NCI-H1694 (cell line): ENCODE measurements around the gene SASH3.

ENCODE experiments used
- DNase-seq: peaks from one replicate; lab custom pipeline; 2025; lab: John Stamatoyannopoulos, UW

The SASH3 gene

DNA sequence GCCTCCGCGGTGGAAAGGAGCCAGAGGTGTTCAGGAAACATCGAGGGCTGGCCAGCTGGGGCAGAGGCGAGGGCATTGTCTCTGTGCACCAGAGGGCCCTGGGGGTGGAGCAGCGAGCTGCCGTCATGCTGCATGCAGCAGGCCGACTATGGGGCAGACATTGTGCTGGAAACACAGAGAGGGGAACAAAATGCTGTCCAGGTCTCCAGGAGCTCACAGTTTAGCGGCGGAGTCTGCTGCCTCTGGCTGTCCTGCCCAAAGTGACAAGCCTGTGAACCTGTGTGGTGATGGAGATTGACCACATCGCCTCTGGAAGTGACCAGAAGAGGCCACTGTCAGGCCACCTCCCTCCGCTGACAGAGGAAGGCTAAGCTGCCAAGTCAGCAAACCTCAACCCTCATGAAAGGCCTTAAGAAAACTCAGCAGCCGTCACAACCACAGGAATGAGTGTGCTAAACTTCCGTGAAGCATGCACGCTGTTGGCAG is 20.1 kb upstream of the SASH3 start:
- DNase-seq, result no peak

DNA sequence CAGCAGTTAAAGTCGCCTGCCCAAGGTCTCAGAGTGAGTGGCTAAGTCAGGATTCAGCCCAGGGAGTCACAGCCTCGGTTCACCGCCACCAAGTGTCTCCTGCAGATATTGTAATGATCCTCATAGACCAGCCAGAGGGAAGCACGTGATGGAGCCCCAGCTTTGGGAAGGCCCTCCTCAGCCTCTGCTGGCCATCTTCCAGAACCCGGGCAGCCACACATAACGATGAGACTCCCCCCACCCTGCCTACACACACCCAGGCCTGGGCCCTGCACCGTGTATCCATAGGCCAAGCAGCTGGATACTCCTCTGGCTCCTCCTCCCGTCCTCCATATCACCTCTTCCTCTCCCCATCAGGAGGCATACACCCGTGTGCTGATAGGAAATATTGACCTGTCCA is 19.6 kb upstream of the SASH3 start:
- DNase-seq, result no peak

DNA sequence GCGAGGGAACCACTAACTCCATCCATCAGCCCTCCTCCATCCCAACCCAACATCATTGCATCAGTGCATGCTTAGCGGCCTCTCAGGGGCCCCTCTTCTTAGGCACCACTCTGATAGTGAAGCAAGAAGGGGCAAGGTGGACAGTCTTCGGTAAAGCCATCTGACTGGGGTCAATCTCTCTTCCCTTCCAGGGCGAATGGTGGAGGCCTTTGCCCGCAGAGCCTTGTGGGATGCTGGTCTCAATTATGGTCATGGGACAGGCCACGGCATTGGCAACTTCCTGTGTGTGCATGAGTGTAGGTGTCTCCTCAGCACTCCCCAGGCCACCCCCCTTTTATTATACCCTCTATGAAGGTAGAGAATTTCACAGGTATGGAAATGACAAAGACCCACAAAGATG is 18.8 kb upstream of the SASH3 start:
- no peak for DNase-seq

DNA sequence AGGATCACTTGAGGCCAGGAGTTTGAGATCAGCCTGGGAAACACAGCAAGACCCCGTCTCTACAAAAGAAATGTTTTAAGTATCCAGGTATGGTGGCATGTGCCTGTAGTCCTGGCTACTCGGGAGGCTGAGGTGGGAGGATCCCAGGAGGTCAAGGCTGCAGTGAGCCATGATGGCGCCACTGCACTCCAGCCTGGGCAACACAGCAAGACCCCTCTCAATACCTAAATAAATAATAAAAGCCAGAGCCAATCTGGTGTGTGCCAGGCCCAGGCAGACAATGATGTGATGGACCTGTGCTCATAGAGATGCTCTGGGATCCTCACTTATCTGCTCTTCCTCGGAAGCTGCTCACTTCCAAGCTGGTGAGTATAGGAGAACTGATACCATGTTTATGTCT is 18.2 kb upstream of the SASH3 start:
- DNase-seq, result no peak

DNA sequence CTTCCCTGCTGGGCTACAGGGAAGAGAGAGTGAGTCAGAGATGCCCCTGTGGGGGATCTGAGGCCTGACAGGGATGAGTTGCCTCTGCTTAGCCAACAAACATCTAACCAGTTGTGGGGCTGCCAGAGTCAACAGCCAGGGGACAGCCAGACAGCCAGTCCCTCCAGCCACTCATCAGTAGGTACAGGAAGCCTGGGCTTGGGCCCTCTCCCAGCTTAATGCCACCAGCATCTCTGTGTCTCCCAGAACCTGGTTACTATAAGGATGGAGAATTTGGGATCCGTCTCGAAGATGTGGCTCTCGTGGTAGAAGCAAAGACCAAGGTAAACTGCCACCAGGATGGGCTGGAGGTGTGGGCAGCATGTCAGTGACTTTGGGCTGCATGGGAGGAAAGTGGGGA is 17.3 kb upstream of the SASH3 start:
- no peak for DNase-seq

DNA sequence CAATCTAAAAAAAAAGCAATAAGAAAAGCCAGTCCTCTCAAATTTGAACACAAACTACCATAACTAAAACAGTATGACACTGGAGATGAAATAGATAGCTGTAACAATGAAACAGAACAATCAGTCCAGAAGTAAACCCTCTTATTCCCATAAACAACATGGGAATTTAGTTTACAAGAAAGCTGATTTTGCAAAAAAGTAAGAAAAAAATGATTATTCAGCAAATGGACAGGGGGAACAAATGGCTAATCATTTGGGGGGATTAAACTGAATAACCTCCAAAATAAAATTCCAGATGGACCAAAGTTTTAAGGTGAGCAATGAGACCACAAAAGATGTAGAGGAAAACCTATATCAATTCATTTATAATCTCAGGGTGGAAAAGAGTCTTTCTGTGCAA is 16.1 kb upstream of the SASH3 start:
- no peak for DNase-seq

DNA sequence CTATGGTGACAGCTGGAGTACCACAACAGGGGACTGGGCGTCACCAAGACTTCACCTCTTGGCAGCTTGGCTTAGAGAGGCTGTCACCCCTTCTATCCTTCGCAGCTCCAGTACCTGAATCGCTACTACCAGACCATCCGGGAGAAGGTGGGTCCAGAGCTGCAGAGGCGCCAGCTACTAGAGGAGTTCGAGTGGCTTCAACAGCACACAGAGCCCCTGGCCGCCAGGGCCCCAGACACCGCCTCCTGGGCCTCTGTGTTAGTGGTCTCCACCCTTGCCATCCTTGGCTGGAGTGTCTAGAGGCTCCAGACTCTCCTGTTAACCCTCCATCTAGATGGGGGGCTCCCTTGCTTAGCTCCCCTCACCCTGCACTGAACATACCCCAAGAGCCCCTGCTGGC is 11.6 kb upstream of the SASH3 start:
- no peak for DNase-seq

DNA sequence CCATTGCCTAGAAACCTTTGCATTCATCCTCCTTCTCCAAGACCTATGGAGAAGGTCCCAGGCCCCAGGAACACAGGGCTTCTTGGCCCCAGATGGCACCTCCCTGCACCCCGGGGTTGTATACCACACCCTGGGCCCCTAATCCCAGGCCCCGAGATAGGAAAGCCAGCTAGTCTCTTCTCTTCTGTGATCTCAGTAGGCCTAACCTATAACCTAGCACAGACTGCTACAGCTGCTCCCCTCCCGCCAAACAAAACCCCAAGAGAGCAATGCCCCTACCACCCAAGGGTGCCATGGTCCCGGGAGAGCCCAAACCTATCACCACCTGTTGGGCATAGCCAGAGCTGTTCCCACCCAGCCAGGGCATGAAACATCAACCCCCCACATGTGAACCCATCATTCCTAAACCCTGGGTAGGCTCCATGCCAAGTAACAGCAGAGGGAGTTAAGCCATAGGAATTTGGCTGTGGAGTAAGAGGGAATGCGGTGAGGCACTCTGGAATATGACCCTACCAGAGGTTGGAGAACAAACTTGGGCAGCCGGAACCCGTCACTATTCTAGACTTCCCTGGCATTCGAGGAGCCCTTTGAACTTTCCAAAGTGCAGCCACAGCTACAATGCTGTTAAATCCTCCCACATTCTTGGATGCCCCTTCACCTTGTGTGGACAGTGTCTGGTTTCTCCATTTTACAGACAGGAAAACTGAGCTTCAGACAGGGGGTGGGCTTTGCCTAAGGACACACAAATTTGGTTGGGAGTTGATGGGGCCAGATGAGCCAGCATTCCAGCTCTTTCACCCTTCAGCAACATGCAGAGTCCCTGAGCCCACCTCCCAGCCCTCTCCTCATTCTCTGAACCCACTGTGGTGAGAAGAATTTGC is 10.9 kb upstream of the SASH3 start:
- DNase-seq, result no peak

DNA sequence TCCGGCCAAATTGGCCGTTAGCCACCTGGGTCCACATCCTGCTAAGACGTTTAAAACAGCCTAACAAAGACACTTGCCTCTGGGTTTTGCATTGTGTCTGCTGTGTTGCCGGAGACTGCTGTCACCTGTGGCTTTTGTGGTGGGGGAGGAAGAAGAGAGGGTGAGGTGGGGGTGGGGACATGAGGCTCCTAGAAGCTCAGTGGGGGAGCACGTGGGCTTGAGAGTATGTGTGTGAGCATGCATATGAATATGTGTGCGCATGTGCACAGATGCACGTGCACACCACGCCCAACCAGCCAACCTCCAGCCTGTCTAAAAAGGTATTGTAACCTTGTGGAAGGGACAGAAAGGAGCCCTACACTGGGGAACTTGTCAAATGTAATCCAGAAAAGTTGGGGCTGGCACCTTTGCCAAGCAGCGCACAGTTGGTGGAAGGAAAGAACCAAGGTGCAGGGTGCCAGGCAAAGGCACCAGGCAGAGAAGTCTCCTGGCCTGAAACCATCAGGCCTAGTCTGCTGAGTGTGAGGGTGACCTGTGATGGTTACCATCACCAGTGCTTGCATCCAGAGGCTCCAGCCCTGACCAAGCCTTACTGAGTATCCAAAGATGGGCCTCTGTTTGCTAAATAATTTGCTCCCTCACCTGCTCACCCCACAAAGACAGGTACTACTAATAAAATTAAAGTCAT is 10.1 kb upstream of the SASH3 start:
- DNase-seq, result no peak

DNA sequence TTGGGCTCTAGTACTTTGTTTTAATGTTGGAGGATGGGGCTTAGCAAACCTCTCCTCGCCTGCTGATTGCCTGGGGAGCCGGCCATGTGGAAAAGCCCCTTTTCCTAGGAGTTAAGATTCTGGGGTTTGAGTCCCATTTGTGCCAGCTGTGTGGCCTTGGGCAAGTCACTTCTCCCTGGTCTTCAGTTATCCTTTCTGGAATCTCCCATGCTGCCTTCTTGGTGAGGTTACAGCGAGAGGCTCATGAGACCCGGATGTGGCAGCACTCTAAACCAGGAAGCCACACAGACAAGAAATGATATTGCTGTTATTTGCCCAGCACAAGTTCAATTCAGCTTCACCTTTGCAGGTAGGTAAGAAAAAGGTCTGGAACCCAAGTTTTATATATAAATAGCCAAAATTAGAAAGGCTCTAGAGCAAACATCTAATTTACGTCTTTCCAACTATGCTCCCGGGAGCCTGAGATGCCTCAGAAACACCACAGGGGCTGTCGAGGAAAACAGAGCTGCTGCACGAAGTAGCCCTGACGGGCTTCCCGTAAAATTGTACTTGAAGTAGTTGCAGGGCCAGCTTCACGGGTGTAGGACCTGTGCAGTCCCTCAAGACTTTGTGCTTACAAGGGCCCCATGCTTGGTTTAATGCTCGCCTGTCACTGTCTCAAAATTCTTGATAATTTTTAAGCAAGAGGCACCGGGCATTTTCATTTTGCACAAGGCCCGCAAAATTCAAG is 8.3 kb upstream of the SASH3 start:
- no peak for DNase-seq

DNA sequence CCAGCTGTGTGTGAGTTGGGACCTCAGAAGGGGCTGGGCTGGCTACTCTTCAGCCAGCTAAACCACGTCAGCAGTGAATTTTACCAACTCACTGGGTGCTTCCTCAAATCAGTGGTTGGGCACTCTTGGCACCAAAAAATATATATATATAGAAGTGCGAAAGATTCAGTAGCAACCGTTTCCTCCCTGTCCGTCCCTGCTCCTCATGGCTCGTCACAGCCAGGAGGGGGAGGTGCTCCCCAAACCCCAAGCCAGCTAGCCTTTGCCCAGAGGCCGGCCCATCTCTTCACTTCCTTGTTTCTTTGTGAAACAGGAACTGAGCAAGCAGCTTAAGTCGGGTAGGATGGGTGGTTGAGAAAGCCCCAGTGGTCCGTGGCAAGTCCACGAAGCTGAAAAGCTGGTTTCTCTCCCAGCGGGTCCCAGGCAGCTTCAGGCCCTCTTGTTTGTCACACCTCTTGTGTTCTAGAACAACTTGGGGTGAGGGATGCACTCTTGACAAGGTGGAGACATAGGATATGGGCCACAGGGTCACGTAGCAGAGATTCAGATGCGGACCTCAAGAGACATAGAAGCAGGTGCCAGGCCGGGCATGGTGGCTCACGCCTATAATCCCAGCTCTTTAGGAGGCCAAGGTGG is 6.8 kb upstream of the SASH3 start:
- no peak for DNase-seq

DNA sequence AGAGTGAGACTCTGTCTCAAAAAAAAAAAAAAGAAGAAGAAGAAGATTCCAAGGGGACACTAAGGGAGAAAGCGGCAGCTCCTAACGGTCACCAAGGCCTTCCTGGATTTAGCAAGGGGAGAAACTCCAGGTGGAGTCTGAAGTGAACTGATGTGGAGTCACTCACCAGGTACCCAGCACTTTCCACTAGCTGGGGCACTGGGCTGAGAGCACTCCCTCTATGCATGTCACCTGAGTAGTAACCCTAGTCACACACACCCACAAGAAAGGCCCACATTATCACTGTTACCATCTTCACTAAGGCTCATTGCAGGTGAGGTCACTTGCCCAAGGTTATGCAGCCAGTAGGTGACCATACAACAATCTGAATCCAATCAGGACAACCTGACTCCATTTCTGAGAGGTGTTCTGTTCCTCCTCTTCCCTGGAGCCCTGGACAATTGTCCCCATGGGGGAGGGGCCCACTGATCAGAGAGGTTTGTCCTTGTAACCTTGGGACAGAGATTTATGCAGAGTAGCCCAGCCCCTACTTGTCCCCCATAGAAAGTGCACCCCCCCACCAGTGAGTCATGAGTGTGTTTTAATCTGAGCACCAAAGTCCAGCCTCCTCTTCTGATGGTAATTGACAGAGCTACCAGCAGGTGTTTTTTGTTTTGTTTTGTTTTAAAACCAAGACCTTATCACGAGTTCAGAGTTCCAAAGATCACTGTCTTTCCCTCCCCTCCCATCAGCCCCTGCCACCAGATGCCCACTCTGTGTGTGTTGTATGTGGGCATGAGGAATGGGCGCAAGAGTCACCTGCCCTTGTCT is 5.9 kb upstream of the SASH3 start:
- no peak for DNase-seq

DNA sequence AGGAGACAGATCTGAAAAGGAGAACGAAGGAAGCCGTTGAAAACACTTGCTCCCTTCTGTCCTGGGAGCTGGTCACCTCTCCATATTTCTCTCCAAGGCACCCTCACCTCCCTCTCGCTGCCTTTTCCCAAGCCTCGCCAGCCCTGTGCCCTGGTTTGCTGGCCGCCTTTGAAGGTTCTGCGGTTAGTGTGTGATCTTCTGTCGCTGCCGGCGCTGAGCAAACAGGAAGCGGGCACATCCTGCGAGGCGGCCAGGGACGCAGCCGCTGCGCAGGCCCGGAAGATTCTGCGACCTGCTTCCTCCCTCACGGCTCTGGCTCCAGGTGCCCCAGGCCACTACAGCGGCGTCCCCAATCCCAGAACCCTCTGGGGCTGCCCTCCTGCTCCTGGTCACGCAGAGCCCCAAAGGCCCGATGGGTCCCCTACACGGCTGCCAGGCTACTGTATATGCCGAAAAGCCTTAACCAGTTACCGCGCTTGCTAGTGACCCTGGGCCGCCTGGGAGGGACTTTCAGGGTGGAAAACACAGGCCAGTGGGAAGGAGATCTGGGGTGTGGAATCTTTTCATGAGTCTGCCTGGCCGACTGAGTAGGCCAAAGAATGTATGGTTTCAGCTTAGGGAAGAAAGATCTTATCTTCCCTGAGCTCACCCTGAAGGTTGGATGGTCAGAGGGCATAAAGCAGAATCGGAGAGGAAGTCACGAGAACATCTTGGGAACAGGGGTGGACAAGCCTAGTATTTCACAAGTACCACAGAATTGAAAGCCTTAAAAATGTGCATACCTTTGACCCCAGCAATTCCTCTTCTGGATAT is 2.3 kb upstream of the SASH3 start:
- DNase-seq, result no peak

DNA sequence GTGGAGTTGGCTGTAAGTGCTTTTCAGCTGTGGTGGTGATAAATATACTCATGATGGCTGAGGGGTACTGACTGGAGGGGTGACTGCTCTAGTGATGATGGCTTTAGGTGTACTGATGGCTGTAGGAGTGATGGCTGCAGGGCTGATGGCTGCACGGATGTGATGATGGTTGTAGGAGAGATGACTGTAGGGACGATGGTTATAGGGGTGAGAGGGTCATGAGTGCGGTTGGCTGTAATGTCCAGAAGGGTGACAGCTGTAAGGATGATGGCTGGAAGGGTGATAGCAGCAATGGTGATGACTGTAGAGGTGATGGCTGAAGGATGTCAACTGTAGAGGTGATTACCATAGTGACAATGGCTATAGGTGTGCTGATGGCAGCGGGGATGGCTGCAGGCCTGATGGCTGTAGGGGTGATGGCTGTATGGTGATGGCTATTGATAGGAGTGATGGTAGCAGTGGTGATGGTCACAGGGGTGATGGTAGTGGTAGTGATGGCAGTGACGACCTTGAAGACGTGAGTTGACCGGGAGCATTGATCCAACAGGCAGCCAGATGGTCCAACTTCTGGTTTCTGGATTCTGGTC is 570 bp upstream of the SASH3 start:
- no peak for DNase-seq

DNA sequence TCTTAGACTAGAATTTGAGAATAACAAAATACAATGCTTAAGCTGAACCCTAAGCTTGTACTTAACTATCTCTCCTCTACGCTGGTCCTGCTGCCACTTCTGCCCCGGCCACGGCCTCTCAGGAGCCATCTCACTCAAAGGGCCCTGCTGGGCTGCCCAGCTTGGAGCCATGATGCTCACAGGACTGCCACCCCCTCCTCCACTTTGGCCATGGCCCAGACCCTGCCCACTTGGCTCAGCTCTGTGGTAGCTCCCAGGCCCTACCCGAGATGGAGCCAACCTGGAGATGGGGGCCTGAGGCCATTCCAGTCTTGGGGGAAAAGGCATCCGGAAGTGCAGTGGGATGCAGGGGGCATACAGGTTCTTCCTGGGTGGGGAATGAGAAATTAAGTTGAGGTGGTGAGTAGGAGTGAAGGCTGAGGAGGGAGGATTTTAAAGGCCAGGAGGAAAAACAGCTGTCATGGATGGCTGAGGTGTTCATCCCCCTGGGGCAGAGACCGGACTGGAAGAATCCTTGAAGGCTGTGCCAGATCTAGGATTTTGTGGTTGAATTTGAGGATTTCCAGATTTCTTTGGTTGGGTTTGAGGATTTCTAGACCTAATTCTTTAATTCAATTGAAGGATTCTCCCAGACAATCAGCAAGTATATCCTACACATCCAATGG is 824 bp downstream of the SASH3 start:
- DNase-seq, result no peak

DNA sequence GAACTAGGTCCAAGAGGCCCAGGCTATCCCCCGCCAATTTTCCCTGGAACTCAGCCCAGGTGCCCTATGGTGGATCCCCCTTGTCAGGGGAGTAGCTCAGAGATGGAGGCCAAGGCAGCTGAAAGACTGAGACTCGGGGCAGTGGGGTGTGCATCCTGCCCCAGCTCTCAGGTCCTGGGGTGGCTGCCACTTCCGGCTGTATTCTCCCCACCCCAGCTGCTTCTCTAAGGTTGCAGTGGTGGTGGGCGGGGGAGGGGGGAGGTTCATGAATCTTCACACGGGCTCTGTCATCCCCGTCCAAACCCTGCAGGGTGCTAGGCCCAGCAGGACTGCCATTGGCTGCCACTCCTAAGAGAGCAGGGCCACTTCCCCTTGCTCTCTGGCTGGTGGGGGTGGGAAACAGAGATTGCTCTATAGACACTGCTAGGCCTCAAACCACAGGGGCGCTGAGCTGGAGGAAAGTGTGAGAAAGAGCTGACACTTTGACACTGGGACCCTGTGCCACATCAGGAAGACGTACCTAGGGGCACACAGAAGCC is 1.5 kb downstream of the SASH3 start:
- no peak for DNase-seq

DNA sequence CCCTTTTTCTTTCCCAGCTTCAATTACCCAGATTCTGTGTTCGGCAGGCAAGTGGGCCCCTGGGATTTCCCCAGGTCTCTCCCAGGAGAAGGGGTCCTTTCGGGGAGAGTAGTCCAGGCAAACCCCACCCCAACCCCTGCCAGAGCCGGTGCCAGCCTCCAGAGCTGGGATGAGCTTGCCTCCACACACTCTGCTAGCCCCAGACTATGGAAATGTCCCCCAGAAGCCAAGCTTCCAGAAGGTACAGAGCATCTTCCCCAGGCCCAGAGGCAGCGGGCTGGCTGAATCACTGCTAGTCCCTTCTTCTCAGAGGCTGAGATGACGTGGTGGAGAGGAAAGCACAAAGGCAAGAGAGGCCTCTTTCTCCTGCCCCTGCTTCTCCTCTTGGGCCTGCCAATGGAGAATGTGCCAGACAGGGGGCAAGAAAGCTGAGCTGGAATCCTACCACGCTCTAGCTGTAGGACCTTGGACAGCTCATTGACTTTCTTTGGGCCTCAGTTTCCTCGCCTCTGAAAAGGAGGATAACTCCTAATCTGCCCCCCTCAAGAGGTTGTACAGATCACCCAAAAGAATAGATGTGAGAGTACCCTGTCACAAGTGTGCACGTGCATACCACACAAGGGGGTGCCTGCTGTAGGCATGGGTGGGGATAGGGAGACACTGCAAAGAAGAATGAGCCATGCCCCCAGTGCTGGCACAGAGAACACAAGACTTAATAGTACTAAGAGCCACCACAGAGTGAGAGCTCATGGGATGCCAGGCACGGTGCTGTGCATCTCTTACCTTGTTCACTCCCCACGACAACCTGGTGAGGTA is 2.1 kb downstream of the SASH3 start:
- DNase-seq, result no peak

DNA sequence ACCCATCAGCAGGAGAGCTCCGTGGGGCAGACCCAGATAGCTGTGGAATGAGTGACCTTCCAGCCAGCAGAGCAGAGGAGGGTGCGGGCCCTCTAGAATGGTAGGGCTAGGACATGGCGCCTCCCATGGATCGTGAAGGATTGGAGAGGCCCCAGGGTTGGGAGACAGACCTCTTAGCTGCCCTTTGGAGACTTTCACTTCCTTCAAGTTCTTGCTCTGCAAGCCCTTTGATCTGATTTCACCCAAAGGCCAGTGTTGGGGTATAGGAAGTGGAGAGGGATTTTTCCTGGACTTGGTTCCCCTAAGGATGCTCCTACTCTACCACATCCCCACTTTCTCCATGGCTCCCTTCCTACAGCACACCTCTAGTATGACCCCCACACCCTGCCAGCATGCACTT is 3.0 kb downstream of the SASH3 start:
- no peak for DNase-seq
